Fibroblast of lung (primary cell): ENCODE data around the gene TNRC6C.

Source experiments
- CTCF ChIP-seq, 2 donors: IDR thresholded peaks in 1 of 2; conservative IDR thresholded peaks in 1 of 2; 1 replicate in 1 of 2; 2 replicates in 1 of 2; pipeline ENCODE4 v1.5.1; 2011 to 2012; ENCODE audit warnings: low read length in 2 of 2, control low read depth in 1 of 2, inconsistent platforms in 1 of 2, low read depth in 1 of 2, mild to moderate bottlenecking in 1 of 2
- EZH2 ChIP-seq: IDR thresholded peaks from 2 replicates; pipeline ENCODE4 v1.5.1; 2012; ENCODE audit warnings: low read length, control low read depth, mild to moderate bottlenecking; ENCODE audit errors: missing control alignments

- TF ChIP-seq CTCF (conservative IDR thresholded peaks at IDR 0.05 in 1 of 2, IDR thresholded peaks at IDR 0.05 in 1 of 2; ENCODE audit: low read depth in 1 of 2, low read length in 2 of 2) (no peak), EZH2 (no peak)
Observed at GRCh38 chr17:78114831-78115723, 156.6 kb downstream of the TNRC6C start.
